ES-I3 (cell line): Measurements from ENCODE around the gene FNDC3A.

ENCODE experiments used
- H3K36me3 ChIP-seq: 2 replicates; pipeline ENCODE4 v1.6.1; 2013; ENCODE audit warnings: mild to moderate bottlenecking, low read length, control low read depth, moderate library complexity; ENCODE audit not compliant: insufficient read depth
- H3K4me1 ChIP-seq: 2 replicates; pipeline ENCODE4 v1.6.1; 2013; ENCODE audit warnings: mild to moderate bottlenecking, control low read depth, low read length; ENCODE audit not compliant: insufficient read depth
- H3K9ac ChIP-seq: 2 replicates; pipeline ENCODE4 v1.6.1; 2013; ENCODE audit warnings: low read depth, mild to moderate bottlenecking, low read length, moderate library complexity
- H3K9me3 ChIP-seq: 2 replicates; pipeline ENCODE4 v1.6.1; 2013; ENCODE audit warnings: mild to moderate bottlenecking, low read length, moderate library complexity; ENCODE audit not compliant: control insufficient read depth, insufficient read depth

FNDC3A gene

DNA sequence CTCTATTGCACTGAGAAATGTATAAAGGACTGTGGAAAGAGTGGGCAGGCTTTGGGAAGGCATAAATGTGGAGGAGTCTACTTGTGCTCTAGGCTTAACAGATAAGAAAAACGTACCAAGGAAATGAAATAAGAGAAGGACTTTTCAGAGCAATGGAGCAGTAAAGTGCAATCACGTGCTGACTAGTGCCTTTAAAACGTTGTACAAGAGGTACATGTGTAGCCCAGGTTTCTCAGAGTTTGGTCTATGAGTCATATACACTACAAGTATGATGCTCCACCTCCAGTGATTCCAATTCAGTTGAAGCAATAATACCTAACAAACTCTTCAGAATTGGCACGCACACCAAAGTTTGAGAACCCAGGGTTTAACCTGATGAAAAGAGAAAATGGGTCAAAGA lies 13.4 kb upstream of the FNDC3A start:
- Histone ChIP-seq H3K9me3 (no peaks in the 10 kb centered on the region), H3K36me3 (no peaks in the 10 kb centered on the region), H3K4me1 (no peaks in the 10 kb centered on the region), H3K9ac (no peak overlapping the region)

DNA sequence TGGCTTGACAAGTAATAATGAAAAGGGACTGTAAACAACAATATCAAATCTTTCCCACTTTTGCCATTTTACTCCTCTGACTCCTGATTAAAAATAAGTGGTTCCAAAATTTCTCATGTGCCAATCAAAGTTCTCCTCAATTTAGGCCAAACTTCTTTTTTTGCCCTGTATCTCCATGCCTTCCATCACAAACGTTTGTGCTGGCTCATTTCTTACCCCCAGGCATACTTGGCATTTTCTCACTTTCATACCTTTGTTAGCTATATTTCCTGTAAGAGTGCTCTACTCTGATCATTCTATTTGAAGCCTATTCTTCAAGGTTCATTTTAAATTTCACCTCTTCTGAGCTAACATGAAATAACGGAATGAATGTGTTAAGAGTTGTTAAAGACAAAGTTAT lies 10.0 kb upstream of the FNDC3A start:
- Histone ChIP-seq H3K9ac (no peak overlapping the region), H3K36me3 (no peaks in the 10 kb centered on the region), H3K9me3 (no peaks in the 10 kb centered on the region), H3K4me1 (no peaks in the 10 kb centered on the region)

DNA sequence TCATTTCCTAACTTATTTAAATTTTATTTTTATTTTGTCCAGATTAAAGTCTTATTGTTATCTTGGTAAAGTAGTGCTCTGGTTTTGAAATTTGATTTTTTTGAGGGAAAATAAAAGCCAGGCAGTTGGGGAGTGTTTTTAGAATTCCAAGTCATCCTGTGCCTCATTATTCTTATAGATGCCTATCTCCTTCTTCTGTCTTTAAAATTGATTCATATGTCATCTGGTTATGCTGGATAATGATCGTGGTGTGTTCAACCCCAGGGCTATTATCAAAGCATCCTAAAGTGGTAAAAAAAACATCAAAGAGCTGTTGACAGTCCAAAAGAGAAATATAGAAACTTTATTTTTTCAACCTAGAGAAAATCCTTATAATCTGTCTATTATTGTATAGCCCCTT lies 6.0 kb upstream of the FNDC3A start:
- H3K36me3 ChIP-seq, result no peaks in the 10 kb centered on the region
- H3K9me3 ChIP-seq, result no peaks in the 10 kb centered on the region

DNA sequence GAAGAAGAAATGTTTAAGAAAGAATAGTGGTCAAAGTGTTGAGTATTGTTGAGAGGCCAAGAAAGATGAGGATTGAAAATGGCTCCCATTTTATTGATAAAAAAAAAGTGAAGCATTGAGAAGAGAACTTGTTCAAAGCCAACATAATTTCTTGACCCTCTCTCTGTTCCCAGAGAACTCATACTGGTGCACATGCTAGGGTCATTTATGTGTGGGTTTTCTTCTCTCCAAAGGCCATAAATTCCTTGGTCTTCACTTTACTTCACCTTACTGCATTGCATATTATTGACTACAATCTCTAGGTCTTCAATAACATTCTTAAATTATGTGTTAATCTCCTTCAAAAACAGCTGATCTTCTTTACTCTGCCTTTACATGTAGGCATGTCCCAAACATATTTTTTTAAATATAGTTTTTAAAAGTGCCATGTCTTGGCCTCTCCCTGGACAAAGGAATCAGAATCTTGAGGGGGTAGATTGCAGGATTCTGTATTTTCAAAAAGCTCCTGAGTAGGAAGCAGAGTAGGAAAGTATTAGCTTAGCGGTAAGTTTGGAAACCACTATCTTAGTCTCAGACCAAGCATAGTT lies 1.8 kb upstream of the FNDC3A start:
- Histone ChIP-seq H3K4me1 (peaks cover 9% of the 10 kb centered on the region; the same call in 1 of the 2 replicates), H3K9me3 (no peaks in the 10 kb centered on the region), H3K36me3 (no peaks in the 10 kb centered on the region), H3K9ac (no peak overlapping the region)

More for the DNA sequence above, 6.0 kb upstream of the FNDC3A start:
- Histone ChIP-seq H3K9ac (no peak overlapping the region), H3K4me1 (no peaks in the 10 kb centered on the region)

DNA sequence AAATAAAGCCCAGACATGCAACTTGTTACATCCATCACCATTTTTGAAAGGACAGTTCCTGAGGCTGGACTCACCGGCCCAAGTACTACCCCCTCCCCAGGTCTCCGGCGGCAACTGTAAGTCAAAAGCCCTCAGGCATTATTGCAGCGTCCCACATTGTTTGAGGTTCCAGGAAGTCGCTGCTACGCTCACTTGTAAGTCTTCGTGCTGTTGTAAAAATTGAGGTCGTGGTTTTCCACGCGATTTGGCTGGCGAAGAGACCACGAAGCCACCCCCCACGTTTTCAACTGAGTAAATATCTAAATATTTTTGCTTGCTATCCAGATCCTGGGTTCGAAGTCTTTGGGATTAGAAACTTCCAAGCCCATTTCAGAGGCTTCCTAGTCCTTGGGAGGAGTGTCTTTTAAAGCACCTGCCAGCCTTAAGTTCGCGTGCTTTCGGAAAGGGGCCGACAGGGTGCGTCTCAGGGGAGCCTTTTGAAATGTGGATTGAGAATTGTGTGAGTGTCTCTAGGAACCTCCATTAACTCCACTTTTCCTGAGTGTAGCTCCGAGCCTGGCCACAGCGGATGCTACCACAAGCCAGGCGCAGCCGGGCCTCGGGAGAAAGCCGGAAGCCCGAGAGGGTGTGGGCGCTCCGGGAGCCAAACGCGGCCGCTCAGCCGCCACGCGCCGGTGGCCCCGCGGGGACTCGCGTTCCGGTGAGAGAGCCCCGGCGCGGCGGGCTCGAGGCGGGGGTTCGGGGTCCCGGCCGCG lies 434 bp upstream of the FNDC3A start:
- Histone ChIP-seq H3K9ac (peak overlapping the region; percentile 82), H3K4me1 (peaks cover 13% of the 10 kb centered on the region; the same call in 1 of the 2 replicates), H3K36me3 (no peaks in the 10 kb centered on the region), H3K9me3 (no peaks in the 10 kb centered on the region)

DNA sequence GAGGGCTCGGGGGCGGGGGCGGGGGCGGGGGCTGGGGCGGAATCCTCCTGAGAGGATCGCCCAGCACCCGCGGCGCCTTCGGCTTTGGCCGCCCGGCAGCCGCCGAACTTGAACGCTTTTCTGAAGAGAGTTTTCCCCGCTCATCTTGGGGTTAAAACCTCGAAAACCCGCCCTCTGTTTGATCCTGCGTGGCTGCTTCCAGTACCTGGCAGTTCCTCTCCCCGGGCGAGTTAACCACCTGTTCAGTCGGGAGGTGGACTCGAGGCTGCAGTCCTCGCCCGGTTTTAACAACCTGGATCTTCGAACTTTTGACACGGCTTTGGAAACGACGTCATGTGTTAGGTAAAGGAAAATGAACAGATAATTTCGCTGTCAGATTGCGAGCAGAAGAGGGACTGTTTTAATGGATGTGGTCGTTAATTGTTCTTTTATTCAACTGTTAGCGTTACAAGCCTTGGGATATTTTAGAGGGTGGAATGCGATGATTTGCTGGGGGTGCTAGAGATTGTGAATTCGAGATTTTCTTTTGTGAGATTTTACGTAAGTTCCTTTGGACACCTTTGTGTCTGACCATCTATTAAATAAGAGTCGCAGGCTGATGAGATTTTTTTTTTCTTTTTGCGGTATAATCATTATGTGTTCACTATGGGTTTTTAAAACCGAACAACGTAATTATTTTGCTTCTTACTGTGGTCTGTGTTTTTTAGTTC lies 1.0 kb downstream of the FNDC3A start:
- H3K36me3 ChIP-seq, result no peaks in the 10 kb centered on the region
- H3K9me3 ChIP-seq, result no peaks in the 10 kb centered on the region
- peaks cover 23% of the 10 kb centered on the region; the same call in 1 of the 2 replicates for H3K4me1 ChIP-seq
- peak overlapping the region; percentile 95 for H3K9ac ChIP-seq

DNA sequence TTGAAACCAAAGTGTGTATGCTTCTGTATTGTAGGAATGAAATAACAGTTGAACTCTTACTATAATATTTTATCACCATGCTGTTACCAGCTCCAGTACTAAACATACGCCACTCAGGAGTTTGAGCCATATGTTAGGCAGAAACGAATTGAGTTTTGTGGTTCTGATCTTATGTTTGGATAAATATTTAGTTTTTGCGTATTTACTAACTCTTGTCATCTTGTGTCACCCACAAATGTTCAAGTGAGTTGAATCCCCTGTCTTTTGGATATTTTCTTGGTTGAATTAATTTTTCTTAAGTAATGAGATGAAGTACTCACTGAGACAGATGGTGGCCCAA lies 1.5 kb downstream of the FNDC3A start:
- no peaks in the 10 kb centered on the region for H3K36me3 ChIP-seq
- peaks cover 23% of the 10 kb centered on the region; the same call in 1 of the 2 replicates for H3K4me1 ChIP-seq
- H3K9me3 ChIP-seq, result no peaks in the 10 kb centered on the region
- peak overlapping the region; percentile 95 for H3K9ac ChIP-seq

DNA sequence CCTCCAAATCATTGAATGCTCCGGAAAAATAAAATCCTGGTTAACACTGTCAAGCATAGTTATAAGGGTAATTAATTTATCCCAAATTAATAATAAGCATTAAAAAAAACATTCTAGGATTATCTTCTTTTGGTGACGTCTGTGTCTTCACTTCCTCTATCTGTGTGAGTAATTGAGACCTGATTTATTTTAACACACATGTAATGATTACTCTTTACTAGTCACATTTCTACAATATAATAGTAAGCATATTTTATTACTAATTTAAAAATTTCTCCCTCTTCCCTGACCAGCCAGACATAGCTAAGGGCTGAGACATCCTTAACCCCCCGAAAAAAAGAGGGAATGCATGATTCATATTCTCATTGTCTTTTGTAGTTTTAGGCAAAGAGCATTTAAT lies 2.3 kb downstream of the FNDC3A start:
- Histone ChIP-seq H3K9me3 (no peaks in the 10 kb centered on the region), H3K4me1 (peaks cover 23% of the 10 kb centered on the region; the same call in 1 of the 2 replicates), H3K36me3 (no peaks in the 10 kb centered on the region), H3K9ac (peak overlapping the region; percentile 95; the same call in 1 of the 2 replicates)

DNA sequence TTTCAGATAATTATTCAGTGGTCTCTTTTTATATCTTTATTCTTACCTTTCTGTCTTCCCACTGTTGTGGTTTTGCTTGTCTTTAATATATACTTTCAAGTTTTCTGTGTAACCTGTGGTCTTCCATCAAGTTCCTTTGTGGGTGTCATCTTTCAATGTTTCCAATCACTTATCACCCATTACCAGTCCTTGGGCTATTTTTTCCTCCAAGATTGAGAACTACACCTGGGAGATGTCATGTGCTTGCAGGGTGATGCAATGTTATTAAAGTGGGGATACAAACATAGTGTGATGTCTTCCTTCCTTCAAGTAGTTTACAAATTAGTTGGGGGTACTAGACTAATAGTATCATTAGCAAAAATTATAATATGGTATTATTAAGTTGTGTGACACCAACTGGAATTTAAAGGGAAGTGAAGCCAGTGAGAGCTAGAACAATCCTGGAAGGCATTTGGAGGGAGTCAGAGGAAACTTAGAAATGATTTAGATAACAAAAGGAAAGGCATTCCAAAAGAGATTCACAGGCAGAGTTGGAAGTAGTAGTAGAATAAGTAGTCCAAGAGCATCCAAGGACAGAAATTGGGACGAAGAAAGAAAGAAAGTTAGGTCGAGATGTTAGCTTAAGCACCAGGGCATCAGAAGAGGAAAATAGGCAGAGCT lies 3.4 kb downstream of the FNDC3A start:
- Histone ChIP-seq H3K36me3 (no peaks in the 10 kb centered on the region), H3K9ac (no peak overlapping the region), H3K4me1 (peaks cover 23% of the 10 kb centered on the region; the same call in 1 of the 2 replicates), H3K9me3 (no peaks in the 10 kb centered on the region)

DNA sequence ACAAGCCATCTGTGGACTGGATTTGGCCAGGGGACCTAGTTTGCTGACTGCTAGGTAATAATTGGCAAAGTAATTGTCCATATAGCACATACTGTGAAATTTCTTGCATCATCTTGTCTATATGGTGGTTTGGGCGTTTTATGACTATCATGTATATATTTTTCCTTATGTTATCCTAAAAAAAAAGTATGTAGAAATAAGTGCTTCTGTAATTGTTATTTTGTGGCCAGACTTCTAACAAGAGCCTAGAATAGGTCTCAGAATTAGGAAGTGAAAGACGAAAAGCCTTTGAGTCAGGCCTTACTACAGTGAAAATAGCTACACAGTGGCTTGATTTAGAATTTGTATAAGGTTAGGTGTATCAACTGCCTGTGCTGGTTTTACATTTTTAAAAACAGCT lies 4.2 kb downstream of the FNDC3A start:
- no peak overlapping the region for H3K9ac ChIP-seq
- peaks cover 23% of the 10 kb centered on the region; the same call in 1 of the 2 replicates for H3K4me1 ChIP-seq
- no peaks in the 10 kb centered on the region for H3K9me3 ChIP-seq
- no peaks in the 10 kb centered on the region for H3K36me3 ChIP-seq

DNA sequence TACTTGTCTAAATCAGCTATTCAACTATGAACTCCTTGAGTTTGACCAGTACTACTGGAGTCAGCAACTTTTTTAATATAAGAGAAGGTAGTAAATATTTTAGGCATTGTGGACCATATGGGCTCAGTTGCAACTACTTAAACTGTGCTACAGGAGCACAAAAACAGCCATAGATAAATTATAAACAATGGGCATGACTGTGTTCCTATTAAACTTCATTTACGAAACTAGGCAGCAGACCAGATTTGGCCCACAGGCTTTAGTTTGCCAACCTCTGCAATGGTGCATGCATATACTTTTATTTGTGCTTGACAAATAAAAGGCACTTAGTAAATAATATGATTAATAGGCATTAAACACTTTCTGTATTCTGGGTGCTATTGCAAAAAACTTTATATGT lies 7.6 kb downstream of the FNDC3A start:
- no peak overlapping the region for H3K9ac ChIP-seq
- H3K9me3 ChIP-seq, result peaks cover 2% of the 10 kb centered on the region
- no peaks in the 10 kb centered on the region; the same call in 1 of the 2 replicates for H3K36me3 ChIP-seq
- peaks cover 18% of the 10 kb centered on the region; the same call in 1 of the 2 replicates for H3K4me1 ChIP-seq

DNA sequence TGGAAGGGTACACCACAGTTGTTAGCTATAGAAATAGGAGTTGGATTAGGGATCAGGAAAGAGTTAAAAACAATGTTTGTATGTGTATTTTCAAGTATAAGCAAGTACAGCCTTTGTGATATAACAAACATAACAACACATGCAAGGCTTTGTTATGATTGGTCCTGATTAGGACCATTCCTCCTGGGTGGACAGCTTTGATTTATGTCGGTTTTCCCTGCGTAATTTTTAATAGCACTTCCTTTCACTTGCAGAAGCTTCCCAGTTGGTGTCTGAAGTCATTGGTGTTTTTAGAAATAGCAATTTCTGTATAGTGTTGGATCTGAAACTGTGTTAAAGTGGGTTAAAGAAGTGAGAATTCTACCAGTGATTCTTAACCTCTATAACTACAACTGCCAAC lies 10.0 kb downstream of the FNDC3A start:
- peaks cover 2% of the 10 kb centered on the region for H3K9me3 ChIP-seq
- H3K4me1 ChIP-seq, result peaks cover 7% of the 10 kb centered on the region; the same call in 1 of the 2 replicates
- H3K36me3 ChIP-seq, result no peaks in the 10 kb centered on the region; the same call in 1 of the 2 replicates
- H3K9ac ChIP-seq, result no peak overlapping the region

DNA sequence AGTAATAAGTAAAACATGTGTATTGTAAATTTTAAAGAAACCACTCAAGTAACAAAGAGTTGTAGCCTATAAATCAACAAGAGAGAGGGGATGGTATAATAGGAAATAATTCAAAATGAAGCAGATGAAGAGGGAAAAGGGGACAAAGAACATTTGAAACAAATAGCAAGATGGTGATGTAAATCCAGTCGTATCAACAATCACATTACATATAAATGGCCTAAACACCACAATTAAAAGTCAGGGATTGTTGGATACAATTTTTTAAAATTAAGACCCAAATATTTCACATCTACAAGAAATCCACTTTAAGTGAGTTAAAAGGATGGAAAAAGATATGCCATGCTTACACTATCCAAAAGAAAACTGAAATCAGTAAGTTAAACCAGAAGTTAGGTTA lies 15.2 kb downstream of the FNDC3A start:
- Histone ChIP-seq H3K9me3 (peaks cover 2% of the 10 kb centered on the region), H3K9ac (no peak overlapping the region), H3K4me1 (no peaks in the 10 kb centered on the region), H3K36me3 (no peaks in the 10 kb centered on the region)

DNA sequence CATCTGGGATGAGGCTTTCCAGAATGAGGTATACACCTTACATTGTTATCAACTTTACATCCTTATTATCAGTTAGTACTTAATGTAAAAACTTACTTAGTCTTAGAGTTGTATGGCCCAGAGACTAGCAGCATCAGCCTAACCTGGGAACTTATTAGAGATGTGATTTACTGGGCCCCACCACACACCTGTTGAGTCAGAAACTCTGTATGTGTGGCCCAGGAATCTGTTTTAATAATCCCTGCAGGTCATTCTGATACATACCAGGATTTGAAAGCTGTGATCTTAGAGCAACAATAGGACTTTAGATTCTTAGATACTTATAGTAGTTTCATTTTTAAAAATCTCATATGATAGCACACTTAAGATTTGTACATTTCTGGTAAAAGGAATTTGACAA lies 17.4 kb downstream of the FNDC3A start:
- no peaks in the 10 kb centered on the region for H3K4me1 ChIP-seq
- H3K9ac ChIP-seq, result no peak overlapping the region
- H3K36me3 ChIP-seq, result no peaks in the 10 kb centered on the region
- no peaks in the 10 kb centered on the region; the same call in 1 of the 2 replicates for H3K9me3 ChIP-seq
